Measurements from ENCODE around the gene PDGFA.

The PDGFA gene

GRCh38 chr7:469563-469961 is 50.1 kb downstream of the PDGFA start:
- Histone ChIP-seq H3K4me2 (ENCODE audit: low read length) (no peak overlapping the region), H3K4me3 (ENCODE audit: low read depth, low read length) (no peak overlapping the region), H3K27me3 (ENCODE audit: control insufficient read depth, insufficient read depth, low read length) (no peaks in the 10 kb centered on the region), H3K27ac (no peak overlapping the region), H3K9ac (no peak overlapping the region), H3K36me3 (ENCODE audit: control insufficient read depth, insufficient read depth, low read length) (no peaks in the 10 kb centered on the region), H3K4me1 (peaks cover 12% of the 10 kb centered on the region), H2AFZ (no peak overlapping the region), H3K79me2 (no peaks in the 10 kb centered on the region), H3K9me3 (ENCODE audit: control insufficient read depth, low read length) (no peaks in the 10 kb centered on the region)
- no peak for TF ChIP-seq CTCF (IDR thresholded peaks at IDR 0.05)

DNA sequence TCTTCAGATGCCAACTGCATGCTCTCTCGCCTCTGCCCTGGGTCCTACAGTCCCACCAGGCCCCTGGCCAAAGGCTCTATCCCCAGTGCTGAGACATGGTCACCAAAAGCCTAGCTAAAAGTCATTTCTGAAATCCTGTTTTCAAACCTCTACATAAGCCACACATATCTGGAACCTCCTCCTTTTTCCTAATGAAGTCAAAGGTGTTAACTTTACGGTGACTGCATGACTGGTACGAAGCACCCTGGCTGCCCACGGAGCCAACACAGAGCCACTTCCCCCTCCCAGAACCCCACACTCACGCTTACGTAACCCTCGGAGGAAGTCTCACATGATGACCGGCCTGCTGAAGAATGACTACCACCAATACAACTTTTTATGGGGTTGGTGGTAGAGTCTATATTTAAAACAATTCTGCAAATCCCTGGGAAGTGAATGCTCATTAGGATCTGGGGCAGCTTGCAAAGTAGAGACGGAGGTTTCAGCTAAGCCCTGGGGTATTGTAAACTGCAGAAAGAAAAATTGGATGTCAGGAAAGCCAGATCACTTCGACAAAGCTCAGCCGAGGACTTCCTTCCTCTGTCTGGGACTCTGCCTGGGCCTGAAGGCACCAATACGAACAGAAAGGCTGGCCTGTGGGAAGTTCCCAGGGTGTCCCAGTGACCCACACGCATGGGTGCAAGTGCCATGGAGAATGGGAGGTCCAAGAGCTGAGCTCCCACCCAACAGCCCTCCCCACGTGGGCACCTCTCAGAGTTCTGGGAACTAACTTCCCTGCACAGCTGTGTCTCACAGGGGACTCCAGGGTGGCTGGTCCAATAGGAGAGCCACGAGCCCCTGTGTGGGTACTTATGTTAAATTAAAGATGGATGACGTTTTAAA is 50.7 kb downstream of the PDGFA start:
- peaks cover 12% of the 10 kb centered on the region for H3K4me1 ChIP-seq
- no peaks in the 10 kb centered on the region for H3K79me2 ChIP-seq
- H3K4me2 ChIP-seq (ENCODE audit: low read length) = no peak overlapping the region
- no peak overlapping the region for H3K27ac ChIP-seq
- no peaks in the 10 kb centered on the region for H3K36me3 ChIP-seq (ENCODE audit: control insufficient read depth, insufficient read depth, low read length)
- H3K4me3 ChIP-seq (ENCODE audit: low read depth, low read length) = no peak overlapping the region
- no peak overlapping the region for H3K9ac ChIP-seq
- no peaks in the 10 kb centered on the region for H3K27me3 ChIP-seq (ENCODE audit: control insufficient read depth, insufficient read depth, low read length)
- no peak overlapping the region for H2AFZ ChIP-seq
- no peaks in the 10 kb centered on the region for H3K9me3 ChIP-seq (ENCODE audit: control insufficient read depth, low read length)
- TF ChIP-seq CTCF (IDR thresholded peaks at IDR 0.05) = no peak

DNA sequence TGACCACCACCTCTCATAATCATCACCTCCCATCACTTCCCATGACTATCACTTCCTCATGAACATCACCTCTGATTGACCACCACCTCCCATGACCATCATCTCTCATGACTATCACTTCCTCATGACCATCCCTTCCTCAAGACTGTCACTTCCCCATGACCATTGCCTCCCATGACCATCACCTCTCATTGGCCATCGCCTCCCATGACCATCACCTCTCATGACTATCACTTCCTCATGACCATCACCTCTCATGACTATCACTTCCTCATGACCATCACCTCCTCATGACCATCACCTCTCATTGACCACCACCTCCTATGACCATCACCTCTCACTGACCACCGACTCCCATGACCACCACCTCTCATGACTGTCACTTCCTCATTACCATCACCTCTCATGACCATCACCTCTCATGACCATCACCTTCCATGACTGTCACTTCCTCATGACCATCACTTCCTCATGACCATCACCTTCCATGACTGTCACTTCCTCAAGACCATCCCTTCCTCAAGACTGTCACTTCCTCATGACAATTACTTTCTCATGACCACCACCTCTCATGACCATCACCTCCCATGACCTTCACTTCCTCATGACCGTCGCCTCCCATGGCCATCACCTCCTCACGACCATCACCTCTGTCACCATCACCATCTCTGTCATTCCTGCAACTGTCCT is 51.6 kb downstream of the PDGFA start:
- Histone ChIP-seq H3K4me1 (peaks cover 12% of the 10 kb centered on the region), H3K9ac (no peak overlapping the region), H3K27ac (no peak overlapping the region), H3K36me3 (ENCODE audit: control insufficient read depth, insufficient read depth, low read length) (no peaks in the 10 kb centered on the region), H3K9me3 (ENCODE audit: control insufficient read depth, low read length) (no peaks in the 10 kb centered on the region), H3K27me3 (ENCODE audit: control insufficient read depth, insufficient read depth, low read length) (no peaks in the 10 kb centered on the region), H3K4me3 (ENCODE audit: low read depth, low read length) (no peak overlapping the region), H3K79me2 (no peaks in the 10 kb centered on the region), H2AFZ (no peak overlapping the region), H3K4me2 (ENCODE audit: low read length) (no peak overlapping the region)
- no peak for TF ChIP-seq CTCF (IDR thresholded peaks at IDR 0.05)

DNA sequence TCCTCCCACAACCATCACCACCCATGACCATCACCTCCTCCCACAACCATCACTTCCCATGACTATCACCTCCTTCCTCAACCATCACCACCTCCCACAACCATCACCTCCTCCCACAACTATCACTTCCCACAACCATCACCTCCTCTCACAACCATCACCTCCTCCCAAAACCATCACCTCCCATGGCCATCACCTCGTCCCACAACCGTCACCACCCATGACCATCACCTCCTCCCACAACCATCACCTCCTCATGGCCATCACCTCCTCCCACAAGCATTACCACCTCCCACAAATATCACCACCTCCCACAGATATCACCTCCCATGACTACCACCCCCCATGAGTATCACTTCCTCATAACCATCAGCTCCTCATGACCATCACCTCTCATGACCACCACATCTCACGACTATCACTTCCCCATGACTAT is 52.2 kb downstream of the PDGFA start:
- Histone ChIP-seq H3K9ac (no peak overlapping the region), H3K4me3 (ENCODE audit: low read depth, low read length) (no peak overlapping the region), H3K9me3 (ENCODE audit: control insufficient read depth, low read length) (no peaks in the 10 kb centered on the region), H2AFZ (no peak overlapping the region), H3K4me1 (peaks cover 11% of the 10 kb centered on the region), H3K27ac (no peak overlapping the region), H3K27me3 (ENCODE audit: control insufficient read depth, insufficient read depth, low read length) (no peaks in the 10 kb centered on the region), H3K4me2 (ENCODE audit: low read length) (no peak overlapping the region), H3K36me3 (ENCODE audit: control insufficient read depth, insufficient read depth, low read length) (no peaks in the 10 kb centered on the region), H3K79me2 (no peaks in the 10 kb centered on the region)
- no peak for TF ChIP-seq CTCF (IDR thresholded peaks at IDR 0.05)
